Measurements from ENCODE around the gene DKK3.
A peak's percentile ranks its signal among the peaks of the same experiment; 100 is the strongest.

The DKK3 gene

DNA sequence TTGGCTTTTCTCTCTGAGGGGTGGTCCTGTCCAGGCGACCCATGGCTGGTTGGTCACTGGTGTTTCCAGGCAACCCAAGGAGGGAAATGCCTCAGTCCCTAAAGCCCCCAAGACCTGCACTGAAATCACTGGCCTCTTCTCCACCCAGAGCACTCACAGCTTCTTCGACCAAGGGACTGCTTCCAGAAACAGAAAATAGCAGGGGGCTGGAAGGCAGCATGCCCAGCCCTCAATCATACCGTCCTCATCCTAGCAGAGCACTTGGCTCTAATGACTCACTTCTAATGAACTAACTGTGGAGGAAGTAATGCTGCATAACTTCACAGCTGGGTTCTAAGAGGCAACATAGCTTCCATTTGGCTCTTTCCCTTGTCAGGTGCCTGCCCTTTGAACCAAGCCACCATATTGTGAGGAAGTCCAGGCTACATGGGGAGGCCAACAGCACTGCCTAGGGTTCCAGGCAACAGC lies 27.6 kb downstream of the DKK3 start:
- no peak for DNase-seq

- DNase-seq = no peak
Measured at GRCh38 chr11:11980200-11980599, 28.2 kb downstream of the DKK3 start.

DNA sequence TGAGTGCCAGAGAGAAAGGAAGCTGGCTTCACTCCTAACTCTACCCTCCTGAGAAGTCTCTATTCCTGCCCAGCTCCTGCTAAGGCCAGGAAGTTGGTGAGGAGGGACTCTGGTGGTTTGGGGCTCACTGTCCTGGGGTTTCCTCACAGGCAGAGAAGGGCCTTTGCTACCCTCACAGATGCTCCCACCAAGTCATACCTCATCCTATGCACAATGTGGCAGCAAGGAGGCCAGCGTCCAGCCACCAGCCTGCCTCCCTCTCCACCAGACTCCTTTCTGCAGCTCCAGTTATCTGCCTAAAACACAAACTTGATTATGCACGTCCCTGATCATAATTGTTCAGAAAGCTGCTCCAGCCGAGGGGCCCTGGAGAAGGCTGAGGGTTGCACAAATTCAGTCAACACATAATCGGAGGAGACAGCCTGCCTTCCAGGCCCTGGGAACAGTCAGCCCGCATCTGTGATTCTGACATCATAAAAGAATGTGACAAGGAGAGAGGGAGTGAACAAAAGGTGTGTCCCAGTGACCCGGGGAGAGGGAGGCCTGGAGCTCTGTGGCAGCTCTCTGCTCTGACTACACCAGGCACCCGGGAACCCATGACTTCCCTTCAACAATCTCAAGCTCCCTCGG lies 28.8 kb downstream of the DKK3 start:
- no peak for DNase-seq

- DNase-seq = no peak
Measured at GRCh38 chr11:11978792-11979487, 29.5 kb downstream of the DKK3 start.

GRCh38 chr11:11978098-11978637 lies 30.3 kb downstream of the DKK3 start:
- DNase-seq = no peak

DNA sequence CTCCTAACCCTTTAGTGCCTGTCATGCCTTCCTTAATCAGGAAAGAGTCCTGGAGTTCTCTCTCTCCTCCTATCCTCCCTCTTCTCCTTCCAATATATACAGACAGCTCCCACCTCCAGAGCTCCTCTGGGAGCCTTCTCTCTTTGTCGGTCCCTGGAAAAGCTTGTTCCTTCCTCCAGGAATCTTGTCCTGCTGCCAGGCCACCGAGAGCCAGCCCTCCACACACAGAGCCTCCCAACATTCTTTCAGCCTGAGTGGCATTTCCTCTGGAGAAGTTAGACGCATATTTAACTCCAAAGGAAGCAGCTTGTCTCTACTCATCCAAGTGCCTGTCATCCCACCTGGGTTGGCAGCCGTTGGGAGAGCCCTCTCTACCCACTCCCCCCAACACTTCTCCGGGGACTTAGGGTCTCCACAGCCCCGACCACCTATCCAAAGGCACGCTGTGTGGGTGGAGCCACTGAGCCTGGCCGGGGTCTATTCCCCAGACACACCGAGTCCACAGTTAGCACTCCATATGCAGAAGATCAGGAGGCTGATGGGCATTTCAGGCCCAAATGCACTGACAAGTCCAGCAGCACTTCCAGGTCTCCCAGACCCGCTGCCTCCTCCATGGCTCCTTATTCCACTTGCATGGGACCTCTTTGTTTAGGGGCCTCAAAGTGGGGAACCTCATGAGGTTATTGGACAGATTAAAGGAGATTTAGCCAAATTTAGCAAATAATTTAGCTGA lies 31.1 kb downstream of the DKK3 start:
- DNase-seq = no peak

DNA sequence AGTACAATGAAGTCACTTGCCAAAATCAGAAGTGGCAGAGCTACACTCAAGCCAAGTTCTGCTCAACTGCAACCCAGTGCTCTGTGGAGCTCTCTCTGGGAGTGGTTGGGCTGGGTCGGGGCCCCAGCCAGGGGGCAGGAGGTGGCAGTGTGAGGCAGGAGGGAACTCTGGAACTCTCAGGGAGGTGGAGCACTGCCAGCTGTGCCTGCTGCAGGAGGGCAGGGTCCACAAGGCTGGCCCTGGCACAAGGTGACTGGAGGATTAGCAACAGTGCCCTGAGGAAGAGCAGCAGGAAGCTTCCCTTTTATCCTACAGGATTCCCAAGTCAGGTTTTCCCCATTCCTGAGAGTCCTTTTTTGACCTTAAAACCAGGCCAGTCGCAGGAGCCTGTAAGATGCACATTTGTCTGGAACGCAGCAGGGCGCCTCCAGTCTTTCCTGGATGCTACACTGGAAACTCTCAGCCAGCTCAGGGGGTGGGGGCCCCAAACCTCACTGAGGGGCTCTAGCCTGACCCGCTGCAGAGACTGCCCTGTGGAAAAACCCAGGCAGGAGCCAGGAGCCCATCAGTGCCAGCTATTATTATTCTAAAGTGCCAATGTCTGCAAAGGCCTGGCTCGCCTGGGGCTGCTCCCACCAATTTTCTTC lies 31.8 kb downstream of the DKK3 start:
- no peak for DNase-seq

GRCh38 chr11:11975201-11976092 lies 33.0 kb downstream of the DKK3 start:
- no peak for DNase-seq

DNA sequence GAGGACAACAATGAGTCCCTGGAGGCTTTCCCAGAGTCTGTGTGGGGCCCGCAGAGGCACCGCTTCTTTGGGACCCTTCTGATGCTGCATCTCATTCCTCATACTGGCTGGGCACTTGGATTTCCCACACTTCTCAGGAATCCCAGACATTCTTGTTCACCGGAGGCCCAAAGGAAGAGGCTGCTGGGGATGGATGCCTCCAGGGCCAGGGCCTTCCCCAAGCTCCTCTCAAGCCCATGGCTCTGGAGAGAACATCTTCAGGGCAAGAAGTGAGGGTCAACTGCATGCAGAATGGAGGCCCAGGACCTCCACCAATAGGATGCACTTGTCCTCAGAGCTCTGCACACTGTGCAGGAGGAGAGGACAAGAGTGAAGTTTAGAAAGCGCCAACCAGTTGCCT lies 34.6 kb downstream of the DKK3 start:
- DNase-seq = no peak

GRCh38 chr11:11973361-11973800 lies 35.0 kb downstream of the DKK3 start:
- no peak for DNase-seq

DNA sequence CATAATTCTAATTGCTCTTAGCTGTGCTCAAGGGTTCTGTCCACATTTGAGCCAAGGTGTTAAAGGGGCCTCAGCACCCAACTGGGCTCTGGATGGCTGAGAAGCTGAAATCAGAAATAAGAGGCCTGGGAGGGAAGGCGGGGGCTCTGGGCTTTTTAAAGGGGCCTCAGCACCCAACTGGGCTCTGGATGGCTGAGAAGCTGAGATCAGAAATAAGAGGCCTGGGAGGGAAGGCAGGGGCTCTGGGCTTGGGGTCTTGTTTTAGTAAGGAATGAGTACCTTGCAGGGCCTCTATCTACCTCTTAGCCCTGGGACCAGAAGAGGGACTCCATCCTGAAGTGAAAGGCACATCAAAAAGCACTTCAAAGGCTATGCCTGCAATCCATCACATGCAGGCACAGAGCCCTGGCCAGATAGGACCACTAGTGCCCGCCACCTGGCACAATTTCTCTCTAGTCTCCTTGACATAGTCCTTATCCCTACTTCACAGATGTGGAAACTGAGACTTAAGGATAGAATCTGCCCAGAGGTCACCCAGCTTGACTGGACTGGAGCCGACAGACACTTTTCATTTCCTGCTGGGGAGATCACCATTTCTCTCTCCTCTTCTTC lies 35.6 kb downstream of the DKK3 start:
- no peak for DNase-seq

DNA sequence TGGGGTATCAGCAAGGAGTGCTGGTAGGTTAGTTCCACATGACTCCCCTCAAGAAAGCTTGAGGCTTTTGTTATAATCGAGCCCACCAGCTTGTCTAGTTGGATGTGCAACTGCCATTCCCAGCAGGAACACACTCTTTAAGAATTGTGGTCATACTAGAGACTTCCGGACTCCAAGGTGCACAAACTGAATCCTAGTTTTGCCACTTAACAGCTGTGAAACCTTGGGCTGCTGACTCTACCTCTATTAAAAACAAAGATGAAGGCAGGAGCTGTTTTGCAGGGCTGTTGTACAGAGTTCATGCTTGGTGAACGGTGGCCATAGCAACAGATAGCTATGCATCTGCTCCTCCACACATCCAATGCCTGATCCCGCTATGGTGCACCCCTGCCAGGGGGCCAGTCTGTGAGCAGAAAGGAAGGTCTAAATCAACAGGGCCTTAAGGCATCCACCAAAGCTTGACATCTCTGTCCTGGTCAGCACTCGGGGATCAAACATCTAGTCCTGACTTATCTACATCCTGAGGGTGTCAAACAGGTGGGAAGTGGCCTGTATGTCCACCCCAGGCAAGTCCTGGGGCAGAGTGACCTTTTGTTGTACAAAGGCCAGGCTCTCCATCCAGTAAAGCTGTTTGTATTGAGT lies 36.4 kb downstream of the DKK3 start:
- no peak for DNase-seq

GRCh38 chr11:11970556-11970955 lies 37.9 kb downstream of the DKK3 start:
- DNase-seq = no peak

- DNase-seq = no peak
Measured at GRCh38 chr11:11969380-11970215, 38.8 kb downstream of the DKK3 start.

DNA sequence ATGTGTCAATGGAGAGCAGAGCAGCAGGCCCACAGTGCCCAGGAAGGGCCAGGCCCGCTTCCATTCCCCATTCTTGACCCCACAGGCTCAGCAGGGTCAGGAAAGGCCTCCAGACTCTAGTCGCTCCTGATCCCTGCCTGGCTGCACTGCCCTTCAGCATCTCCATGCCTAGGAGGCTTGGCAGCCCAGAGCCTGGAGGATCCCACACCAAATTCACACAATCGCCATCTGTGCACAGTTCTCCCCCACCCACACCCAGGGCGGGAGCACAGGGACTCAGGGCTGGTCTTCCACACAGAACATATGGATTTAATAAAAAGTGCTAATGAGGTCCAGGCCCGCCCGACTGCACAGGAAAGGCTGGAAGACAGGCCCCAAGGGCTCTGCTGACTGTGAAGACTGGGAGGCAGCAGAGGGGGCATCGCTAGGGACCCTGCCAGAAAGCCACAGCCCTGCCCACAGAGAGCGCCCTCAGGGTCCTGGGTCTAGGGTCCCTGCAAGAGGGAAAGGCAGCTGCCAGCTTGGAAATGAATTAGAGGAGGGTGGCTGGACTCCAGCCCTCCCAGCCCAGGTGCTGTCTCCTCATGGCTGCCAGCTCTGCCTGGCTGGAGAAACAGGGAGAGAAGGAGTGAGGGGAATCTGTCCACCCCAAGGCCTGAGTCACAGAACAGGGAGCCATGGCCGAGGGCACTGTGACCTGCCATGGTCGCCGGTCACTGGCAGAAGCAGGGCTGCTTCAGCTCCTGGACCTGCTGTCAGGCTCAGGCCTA lies 39.7 kb downstream of the DKK3 start:
- DNase-seq = no peak

DNA sequence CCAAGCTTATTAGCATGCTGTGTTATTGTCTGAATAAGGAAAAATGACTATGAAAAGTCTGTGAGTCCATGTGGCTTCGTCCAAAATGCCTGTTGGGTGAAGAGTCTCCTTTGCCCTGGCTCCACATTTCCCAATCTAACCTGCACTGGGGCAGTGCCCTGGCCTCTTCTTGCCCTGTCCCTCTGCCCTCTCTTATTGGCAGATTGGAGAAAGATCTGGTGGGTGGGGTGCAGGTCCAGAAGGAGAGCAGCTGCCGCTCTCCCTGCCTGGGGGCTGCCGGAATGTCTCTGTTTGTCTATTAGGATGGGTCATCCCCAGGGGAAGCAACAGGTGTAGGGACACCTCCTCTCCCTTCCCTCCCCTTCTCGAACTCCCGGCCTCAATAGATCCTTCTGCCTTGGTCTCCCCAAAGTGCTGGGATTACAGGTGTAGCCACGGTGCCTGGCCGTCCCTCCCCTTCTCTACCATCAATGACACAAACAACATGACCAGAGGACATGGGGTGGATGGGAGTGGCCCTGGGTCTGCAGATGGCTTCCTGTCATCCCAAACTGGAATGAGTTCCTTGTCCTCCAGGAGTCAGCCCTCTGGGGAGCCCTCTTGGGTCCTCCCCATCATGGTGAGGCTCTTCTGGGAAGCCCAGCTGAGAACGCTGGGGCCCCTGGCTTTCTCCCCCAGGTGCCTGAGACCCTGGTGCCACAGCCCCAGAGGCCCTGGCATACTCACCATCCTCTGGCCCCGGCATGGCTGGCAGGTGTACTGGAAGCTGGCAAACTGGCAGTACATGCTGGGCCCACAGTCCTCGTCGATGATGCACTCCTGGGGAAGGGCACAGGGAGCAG lies 40.5 kb downstream of the DKK3 start:
- DNase-seq = no peak

DNA sequence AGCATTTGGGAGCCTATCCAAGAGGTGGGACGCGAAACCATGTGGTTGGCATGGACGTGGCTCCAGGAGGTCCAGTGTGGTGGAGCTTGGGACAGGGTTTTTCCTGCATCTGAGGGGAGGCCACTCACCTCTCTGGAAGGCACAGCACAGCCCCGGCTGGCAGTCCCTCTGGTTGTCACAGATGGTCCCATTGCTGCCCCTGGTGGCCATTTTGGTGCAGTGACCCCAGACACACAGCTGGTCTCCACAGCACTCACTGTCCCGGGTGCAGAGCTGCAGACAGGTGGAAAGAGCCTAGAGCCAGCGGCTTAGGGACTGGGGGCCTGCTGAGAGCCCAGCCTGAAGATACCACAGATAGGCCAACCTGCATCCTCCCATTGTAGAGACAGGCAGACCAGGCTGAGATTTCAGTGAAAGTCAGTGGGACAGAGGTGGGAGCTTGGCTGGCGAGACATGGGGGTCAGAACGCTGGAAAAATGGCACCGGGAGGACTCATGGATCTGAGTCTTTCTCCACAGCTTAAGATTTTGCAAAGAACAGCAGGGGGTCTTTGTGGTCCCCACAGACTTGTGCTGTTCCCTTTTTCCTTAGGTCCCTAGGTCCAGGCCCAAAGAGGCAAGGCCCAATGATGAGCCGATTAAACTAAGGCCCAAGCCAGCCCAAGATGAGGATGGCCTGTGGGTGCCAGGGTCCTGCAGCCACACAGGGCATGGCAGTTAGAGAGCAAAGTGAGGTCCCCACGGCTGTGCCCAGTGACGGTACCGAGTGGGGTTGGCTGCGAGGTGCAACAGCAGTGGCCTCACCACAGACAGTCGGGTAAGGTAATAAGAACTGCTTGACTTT lies 41.4 kb downstream of the DKK3 start:
- DNase-seq = peak in 3 of 4 experiments; percentile 13 to 47 (median 36)
